Mesendoderm (in vitro differentiated cells): ENCODE results near the gene HOXC13.

ENCODE experiments used
- DNase-seq: peaks from one replicate; pipeline ENCODE4 v3.0.0; 2013
- H2AK5ac ChIP-seq: 2 replicates; pipeline ENCODE4 v1.6.1; 2013; ENCODE audit warnings: low read length, inconsistent platforms
- H2BK120ac ChIP-seq: 2 replicates; pipeline ENCODE4 v1.6.1; 2013; ENCODE audit warnings: low read depth, mild to moderate bottlenecking, low read length, moderate library complexity, mixed read lengths
- H2BK15ac ChIP-seq: replicated peaks from 2 replicates; pipeline ENCODE4 v1.6.1; 2013; ENCODE audit warnings: low read depth, mild to moderate bottlenecking, moderate library complexity
- H2BK5ac ChIP-seq: 2 replicates; pipeline ENCODE4 v1.6.1; 2013; ENCODE audit warnings: low read length, inconsistent platforms
- H3K18ac ChIP-seq: 2 replicates; pipeline ENCODE4 v1.6.1; 2013; ENCODE audit warnings: mild to moderate bottlenecking, low read length, mixed read lengths
- H3K23ac ChIP-seq: one replicate; pipeline ENCODE4 v1.6.1; 2013; ENCODE audit warnings: low read length
- H3K27ac ChIP-seq: 2 replicates; pipeline ENCODE4 v1.5.1; 2013; ENCODE audit warnings: low read depth, mild to moderate bottlenecking, inconsistent platforms, low read length, moderate library complexity
- H3K27me3 ChIP-seq: 2 replicates; pipeline ENCODE4 v1.6.1; 2013; ENCODE audit warnings: low read length, control low read depth, mild to moderate bottlenecking, inconsistent platforms; ENCODE audit not compliant: insufficient read depth, poor library complexity
- H3K36me3 ChIP-seq: 2 replicates; pipeline ENCODE4 v1.6.1; 2013; ENCODE audit warnings: low read length, inconsistent platforms; ENCODE audit not compliant: control insufficient read depth, insufficient read depth
- H3K4ac ChIP-seq: one replicate; pipeline ENCODE4 v1.6.1; 2013; ENCODE audit warnings: low read depth, mild to moderate bottlenecking, low read length, moderate library complexity
- H3K4me1 ChIP-seq: 2 replicates; pipeline ENCODE4 v1.6.1; 2013; ENCODE audit warnings: low read depth, low read length, inconsistent platforms; ENCODE audit not compliant: control insufficient read depth
- H3K4me2 ChIP-seq: 2 replicates; pipeline ENCODE4 v1.6.1; 2013; ENCODE audit warnings: low read length
- H3K4me3 ChIP-seq: 2 replicates; pipeline ENCODE4 v1.5.1; 2013; ENCODE audit warnings: mild to moderate bottlenecking, low read length
- H3K56ac ChIP-seq: one replicate; pipeline ENCODE4 v1.6.1; 2013; ENCODE audit warnings: low read length
- H3K79me1 ChIP-seq: 2 replicates; pipeline ENCODE4 v1.6.1; 2013; ENCODE audit warnings: low read length, inconsistent platforms
- H3K79me2 ChIP-seq: 2 replicates; pipeline ENCODE4 v1.6.1; 2013; ENCODE audit warnings: mild to moderate bottlenecking, low read length; ENCODE audit not compliant: control insufficient read depth, insufficient read depth
- H3K9ac ChIP-seq: 2 replicates; pipeline ENCODE4 v1.6.1; 2013; ENCODE audit warnings: low read length, inconsistent platforms
- H4K5ac ChIP-seq: one replicate; pipeline ENCODE4 v1.6.1; 2013; ENCODE audit warnings: low read length
- H4K8ac ChIP-seq: one replicate; pipeline ENCODE4 v1.6.1; 2013; ENCODE audit warnings: low read depth, mild to moderate bottlenecking, control low read depth, low read length, moderate library complexity
- WGBS: extraction: QIAGEN DNeasy Blood & Tissue Kit; methylation state at CpG from one replicate; pipeline ENCODE4 v1.1.7; 2013; ENCODE audit warnings: low lambda C conversion rate, missing lambda C conversion rate; ENCODE audit not compliant: insufficient coverage; ENCODE audit errors: extremely low coverage; 5-methylcytosine and 5-hydroxymethylcytosine counted together

HOXC13 gene

GRCh38 chr12:53970451-53970850 is 31.8 kb downstream of the HOXC13 start:
- Histone ChIP-seq H4K5ac (no peak overlapping the region), H4K8ac (no peak overlapping the region), H2AK5ac (no peak overlapping the region), H3K4me3 (no peak overlapping the region), H3K27ac (no peak overlapping the region), H3K18ac (no peak overlapping the region), H2BK15ac (no peak overlapping the region), H2BK120ac (no peak overlapping the region), H3K4me1 (no peaks in the 10 kb centered on the region), H3K79me1 (no peaks in the 10 kb centered on the region), H3K4ac (no peak overlapping the region), H3K79me2 (no peaks in the 10 kb centered on the region), H3K27me3 (peaks cover 97% of the 10 kb centered on the region), H2BK5ac (no peak overlapping the region), H3K23ac (no peak overlapping the region), H3K4me2 (no peak overlapping the region), H3K36me3 (no peaks in the 10 kb centered on the region), H3K9ac (no peak overlapping the region), H3K56ac (no peak overlapping the region)
- no peak for DNase-seq
- no CpG with 5 or more reads among the region's 4 CpGs for WGBS

- no peaks in the 10 kb centered on the region for H3K79me1 ChIP-seq
- peaks cover 97% of the 10 kb centered on the region for H3K27me3 ChIP-seq
- H4K8ac ChIP-seq = no peak overlapping the region
- H2BK5ac ChIP-seq = no peak overlapping the region
- no peak overlapping the region for H3K56ac ChIP-seq
- H3K18ac ChIP-seq = no peak overlapping the region
- H2AK5ac ChIP-seq = no peak overlapping the region
- H4K5ac ChIP-seq = no peak overlapping the region
- no peaks in the 10 kb centered on the region for H3K36me3 ChIP-seq
- H3K23ac ChIP-seq = no peak overlapping the region
- H3K9ac ChIP-seq = no peak overlapping the region
- DNase-seq = no peak
- H3K4ac ChIP-seq = no peak overlapping the region
- H2BK120ac ChIP-seq = no peak overlapping the region
- H3K4me1 ChIP-seq = no peaks in the 10 kb centered on the region
- no peak overlapping the region for H3K4me3 ChIP-seq
- no peak overlapping the region for H3K27ac ChIP-seq
- H3K4me2 ChIP-seq = no peak overlapping the region
- H3K79me2 ChIP-seq = no peaks in the 10 kb centered on the region
- H2BK15ac ChIP-seq = no peak overlapping the region
- no CpG with 5 or more reads among the region's 3 CpGs for WGBS
These were observed 32.5 kb downstream of the HOXC13 start for GRCh38 chr12:53971129-53971528.

- no peak overlapping the region for H2AK5ac ChIP-seq
- no peak for DNase-seq
- H3K4me1 ChIP-seq = no peaks in the 10 kb centered on the region
- no peak overlapping the region for H3K4me2 ChIP-seq
- no peak overlapping the region for H4K5ac ChIP-seq
- no peak overlapping the region for H2BK120ac ChIP-seq
- H3K36me3 ChIP-seq = no peaks in the 10 kb centered on the region
- no peak overlapping the region for H2BK5ac ChIP-seq
- no peak overlapping the region for H3K4ac ChIP-seq
- no peak overlapping the region for H3K56ac ChIP-seq
- no peak overlapping the region for H4K8ac ChIP-seq
- H3K27me3 ChIP-seq = peaks cover 95% of the 10 kb centered on the region
- H3K9ac ChIP-seq = no peak overlapping the region
- H3K23ac ChIP-seq = no peak overlapping the region
- WGBS = no CpG with 5 or more reads among the region's 2 CpGs
- no peak overlapping the region for H3K4me3 ChIP-seq
- H3K18ac ChIP-seq = no peak overlapping the region
- H3K79me2 ChIP-seq = no peaks in the 10 kb centered on the region
- H2BK15ac ChIP-seq = no peak overlapping the region
- no peak overlapping the region for H3K27ac ChIP-seq
- H3K79me1 ChIP-seq = no peaks in the 10 kb centered on the region
These were observed 33.1 kb downstream of the HOXC13 start for GRCh38 chr12:53971686-53972085.

GRCh38 chr12:53972152-53972702 is 33.6 kb downstream of the HOXC13 start:
- WGBS = no CpG with 5 or more reads among the region's 9 CpGs
- Histone ChIP-seq H3K4me3 (no peak overlapping the region), H3K4ac (no peak overlapping the region), H3K36me3 (no peaks in the 10 kb centered on the region), H3K18ac (no peak overlapping the region), H3K23ac (no peak overlapping the region), H2BK120ac (no peak overlapping the region), H3K79me1 (no peaks in the 10 kb centered on the region), H2BK15ac (no peak overlapping the region), H3K56ac (no peak overlapping the region), H2BK5ac (no peak overlapping the region), H3K9ac (no peak overlapping the region), H3K4me1 (no peaks in the 10 kb centered on the region), H2AK5ac (no peak overlapping the region), H3K27ac (no peak overlapping the region), H4K8ac (no peak overlapping the region), H4K5ac (no peak overlapping the region), H3K79me2 (no peaks in the 10 kb centered on the region), H3K27me3 (peaks cover 95% of the 10 kb centered on the region), H3K4me2 (no peak overlapping the region)
- DNase-seq = no peak

GRCh38 chr12:53972722-53973235 is 34.1 kb downstream of the HOXC13 start, which contains the start of gene HOXC11:
Gene HOXC11, plus strand, starts transcription at chr12:53973126. Its CDS starts 116 bp downstream, at chr12:53973242.
- no peak within 1 kb of the TSS for H3K56ac ChIP-seq
- H3K4me1 ChIP-seq = no peaks in the 10 kb centered on the region
- DNase-seq = no peak
- H3K18ac ChIP-seq = no peak within 1 kb of the TSS
- peaks cover 95% of the 10 kb centered on the region for H3K27me3 ChIP-seq
- no peaks in the 10 kb centered on the region for H3K79me1 ChIP-seq
- H3K27ac ChIP-seq = no peak within 1 kb of the TSS
- no peak within 1 kb of the TSS for H2BK15ac ChIP-seq
- no peak within 1 kb of the TSS for H3K23ac ChIP-seq
- peak within 1 kb of the TSS; percentile 54 for H3K4me2 ChIP-seq
- no peak within 1 kb of the TSS for H3K9ac ChIP-seq
- H2AK5ac ChIP-seq = no peak within 1 kb of the TSS
- no peak within 1 kb of the TSS for H4K5ac ChIP-seq
- no peak within 1 kb of the TSS for H3K4ac ChIP-seq
- no peaks in the 10 kb centered on the region for H3K36me3 ChIP-seq
- no peak within 1 kb of the TSS for H3K4me3 ChIP-seq
- H2BK5ac ChIP-seq = no peak within 1 kb of the TSS
- no CpG with 5 or more reads among the region's 21 CpGs for WGBS
- no peaks in the 10 kb centered on the region for H3K79me2 ChIP-seq
- no peak within 1 kb of the TSS for H4K8ac ChIP-seq
- H2BK120ac ChIP-seq = no peak within 1 kb of the TSS
